IMR-90 (cell line): Measurements from ENCODE around the gene TGM6. TPM values are rescaled to one million over a fixed set of nuclear protein-coding genes. Genes with fewer than 3 reads are reported as not detected.
A peak's percentile ranks its signal among the peaks of the same experiment; 100 is the strongest.

Experiments
- ATAC-seq: fragments of 200-7000 bp; cut with Tn5 transposase; 2 replicates; pipeline ENCODE4 v1.9.1; 2020; ENCODE audit warnings: low read depth, mild to moderate bottlenecking, moderate library complexity
- BruUV-seq: library from RNA; stranded (reverse); fragments of 400-500 nt; replicated peaks from 2 replicates; lab custom pipeline; 2021; lab: Mats Ljungman, UMichigan
- CTCF ChIA-PET: fragments of 300-600 bp; formaldehyde crosslinking; extraction: SDS; loops from one replicate; lab custom pipeline; 2021; ENCODE audit warnings: antibody characterized with exemption; lab: Yijun Ruan, JAX
- POLR2A ChIA-PET: fragments of 300-600 bp; sonication (Branson Sonifier 250); formaldehyde crosslinking; loops from one replicate; lab custom pipeline; 2022; ENCODE audit warnings: antibody characterized with exemption; ENCODE audit not compliant: unreplicated experiment; lab: Charles Lee
- DNase-seq: peaks from one replicate; pipeline ENCODE4 v3.0.0; 2013
- H2AFZ ChIP-seq: replicated peaks from 2 replicates; pipeline ENCODE3; 2013; ENCODE audit warnings: low read length, mild to moderate bottlenecking; ENCODE audit not compliant: poor library complexity
- H2AK5ac ChIP-seq: 2 replicates; pipeline ENCODE4 v1.6.1; 2013; ENCODE audit warnings: low read depth, low read length, inconsistent platforms
- H2AK9ac ChIP-seq: replicated peaks from 2 replicates; pipeline ENCODE3; 2013; ENCODE audit warnings: mild to moderate bottlenecking, low read depth, low read length, moderate library complexity; ENCODE audit not compliant: poor library complexity
- H2BK120ac ChIP-seq: 2 replicates; pipeline ENCODE4 v1.6.1; 2013; ENCODE audit warnings: low read depth, low read length, inconsistent platforms
- H2BK15ac ChIP-seq: 3 replicates; pipeline ENCODE4 v1.6.1; 2013; ENCODE audit warnings: low read depth, low read length, inconsistent platforms
- H2BK20ac ChIP-seq: 2 replicates; pipeline ENCODE4 v1.6.1; 2013; ENCODE audit warnings: low read depth, mild to moderate bottlenecking, inconsistent platforms, low read length, moderate library complexity
- H2BK5ac ChIP-seq: 2 replicates; pipeline ENCODE4 v1.6.1; 2013; ENCODE audit warnings: mild to moderate bottlenecking, low read depth, low read length, inconsistent platforms; ENCODE audit not compliant: poor library complexity, severe bottlenecking
- H3K14ac ChIP-seq: replicated peaks from 2 replicates; pipeline ENCODE4 v1.6.1; 2013; ENCODE audit warnings: low read depth, low read length, inconsistent platforms
- H3K18ac ChIP-seq: 2 replicates; pipeline ENCODE4 v1.6.1; 2013; ENCODE audit warnings: low read depth, low read length, control low read depth
- H3K23ac ChIP-seq: 2 replicates; pipeline ENCODE4 v1.6.1; 2013; ENCODE audit warnings: low read depth, low read length, inconsistent platforms
- H3K27ac ChIP-seq: 2 replicates; pipeline ENCODE4 v1.5.1; 2013; ENCODE audit warnings: mild to moderate bottlenecking, control low read depth, low read length; ENCODE audit not compliant: insufficient read depth
- H3K27me3 ChIP-seq: 2 replicates; pipeline ENCODE4 v1.6.1; 2013; ENCODE audit warnings: low read length; ENCODE audit not compliant: control insufficient read depth, insufficient read depth
- H3K36me3 ChIP-seq: 2 replicates; pipeline ENCODE4 v1.6.1; 2013; ENCODE audit warnings: low read length, mixed read lengths; ENCODE audit not compliant: control insufficient read depth, insufficient read depth
- H3K4ac ChIP-seq: 2 replicates; pipeline ENCODE4 v1.6.1; 2013; ENCODE audit warnings: low read depth, low read length, inconsistent platforms
- H3K4me1 ChIP-seq: 2 replicates; pipeline ENCODE4 v1.6.1; 2013; ENCODE audit warnings: low read length, mixed read lengths; ENCODE audit not compliant: control insufficient read depth, insufficient read depth
- H3K4me2 ChIP-seq: 2 replicates; pipeline ENCODE4 v1.6.1; 2013; ENCODE audit warnings: low read depth, mild to moderate bottlenecking, control low read depth, low read length, moderate library complexity
- H3K4me3 ChIP-seq: 2 replicates; pipeline ENCODE4 v1.5.1; 2013; ENCODE audit warnings: low read depth, mild to moderate bottlenecking, control low read depth, low read length, moderate library complexity; ENCODE audit not compliant: insufficient read depth
- H3K56ac ChIP-seq: 2 replicates; pipeline ENCODE4 v1.6.1; 2013; ENCODE audit warnings: low read length, inconsistent platforms; ENCODE audit not compliant: insufficient read depth; ENCODE audit errors: extremely low read depth
- H3K79me1 ChIP-seq, 2 experiments: 2 replicates each; pipeline ENCODE4 v1.6.1; 2013; ENCODE audit warnings: low read length in 2 of 2, inconsistent platforms in 1 of 2, low read depth in 1 of 2
- H3K9ac ChIP-seq: 2 replicates; pipeline ENCODE4 v1.6.1; 2013; ENCODE audit warnings: low read depth, low read length, control low read depth
- H3K9me1 ChIP-seq: 2 replicates; pipeline ENCODE4 v1.6.1; 2013; ENCODE audit warnings: low read length, inconsistent platforms; ENCODE audit not compliant: insufficient read depth
- H3K9me3 ChIP-seq: 2 replicates; pipeline ENCODE4 v1.6.1; 2013; ENCODE audit warnings: low read length; ENCODE audit not compliant: control insufficient read depth, insufficient read depth
- H4K20me1 ChIP-seq: 2 replicates; pipeline ENCODE4 v1.6.1; 2013; ENCODE audit warnings: low read length, inconsistent platforms; ENCODE audit not compliant: insufficient read depth
- H4K5ac ChIP-seq: 2 replicates; pipeline ENCODE4 v1.6.1; 2013; ENCODE audit warnings: mild to moderate bottlenecking, low read depth, low read length, control low read depth
- H4K8ac ChIP-seq, 2 experiments: 2 replicates each; pipeline ENCODE4 v1.6.1; 2013; ENCODE audit warnings: low read depth in 2 of 2, low read length in 2 of 2, control low read depth in 1 of 2, inconsistent platforms in 1 of 2
- H4K91ac ChIP-seq: 2 replicates; pipeline ENCODE4 v1.6.1; 2013; ENCODE audit warnings: low read depth, low read length, inconsistent platforms; ENCODE audit not compliant: insufficient read depth
- CHD1 ChIP-seq: IDR thresholded peaks from 2 replicates; pipeline ENCODE4 v1.6.1; 2012; ENCODE audit warnings: low read depth, low read length, improper control_type of control experiment
- FOS ChIP-seq: fragments of 150-350 bp; IDR thresholded peaks from 2 replicates; pipeline ENCODE4 v1.6.1; 2016; ENCODE audit warnings: low read depth, low read length
- MAFK ChIP-seq: IDR thresholded peaks from 2 replicates; pipeline ENCODE4 v1.6.1; 2012; ENCODE audit warnings: low read depth, low read length, improper control_type of control experiment
- MXI1 ChIP-seq: IDR thresholded peaks from 2 replicates; pipeline ENCODE4 v1.6.1; 2012; ENCODE audit warnings: low read depth, mild to moderate bottlenecking, low read length, moderate library complexity, borderline replicate concordance
- RAD21 ChIP-seq: IDR thresholded peaks from 2 replicates; pipeline ENCODE4 v1.6.1; 2012; ENCODE audit warnings: low read length, improper control_type of control experiment
- RCOR1 ChIP-seq: IDR thresholded peaks from 2 replicates; pipeline ENCODE4 v1.6.1; 2012; ENCODE audit warnings: mild to moderate bottlenecking, low read length, improper control_type of control experiment; ENCODE audit not compliant: insufficient replicate concordance
- RFX5 ChIP-seq: IDR thresholded peaks from 2 replicates; pipeline ENCODE4 v1.8.0; 2012; ENCODE audit warnings: low read depth, mild to moderate bottlenecking, low read length, moderate library complexity
- WGBS, 2 experiments: methylation state at CpG; one replicate each; pipeline versions ENCODE4 v1.1.5 to v1.1.7; 2013; ENCODE audit warnings: missing lambda C conversion rate in 2 of 2; ENCODE audit not compliant: insufficient read length in 1 of 2; ENCODE audit errors: extremely low coverage in 2 of 2; 5-methylcytosine and 5-hydroxymethylcytosine counted together
- dilution Hi-C: fragments of 300-500 bp; cut with HindIII; formaldehyde crosslinking; loops from one replicate; pipeline ENCODE4 v1.14.3; 2018; ENCODE audit warnings: low sequenced_read_pairs; ENCODE audit not compliant: unreplicated experiment
- in situ Hi-C: fragments of 300-500 bp; cut with MboI; formaldehyde crosslinking; loops from 3 replicates; pipeline ENCODE4 v1.14.3; 2019; ENCODE audit warnings: low sequenced_read_pairs, inconsistent platforms, mixed read lengths
- intact Hi-C: fragments of 100-400 bp; cut with micrococcal nuclease; formaldehyde crosslinking; loops from 2 replicates; pipeline ENCODE4 v1.10.0; 2022
- polyA plus RNA-seq, 3 experiments: library from polyadenylated mRNA; depleted of rRNA; stranded (reverse); fragments of >200 nt; gene quantifications; 2 replicates each; pipeline ENCODE4 v1.2.3, GENCODE V29; 2012; ENCODE audit warnings: low replicate concordance in 1 of 3
- total RNA-seq: library from RNA; depleted of rRNA; stranded (reverse); fragments of >200 nt; gene quantifications from 2 replicates; pipeline ENCODE4 v1.2.3, GENCODE V29; 2012
- TF ChIP-seq, protein P1 (sequence below): fragments of 150-350 bp; IDR thresholded peaks from 2 replicates; pipeline ENCODE4 v1.6.1; 2017; ENCODE audit warnings: mild to moderate bottlenecking, antibody characterized with exemption, low read length, low read depth
- TF ChIP-seq, protein P2 (sequence below): fragments of 150-350 bp; IDR thresholded peaks from 2 replicates; pipeline ENCODE4 v1.6.1; 2016; ENCODE audit warnings: low read depth, mild to moderate bottlenecking, low read length, moderate library complexity, borderline replicate concordance

Gene TGM6
- total and polyA plus RNA-seq, 2 of the 4 experiments (the other 2 are of a cell fraction): not detected

DNA sequence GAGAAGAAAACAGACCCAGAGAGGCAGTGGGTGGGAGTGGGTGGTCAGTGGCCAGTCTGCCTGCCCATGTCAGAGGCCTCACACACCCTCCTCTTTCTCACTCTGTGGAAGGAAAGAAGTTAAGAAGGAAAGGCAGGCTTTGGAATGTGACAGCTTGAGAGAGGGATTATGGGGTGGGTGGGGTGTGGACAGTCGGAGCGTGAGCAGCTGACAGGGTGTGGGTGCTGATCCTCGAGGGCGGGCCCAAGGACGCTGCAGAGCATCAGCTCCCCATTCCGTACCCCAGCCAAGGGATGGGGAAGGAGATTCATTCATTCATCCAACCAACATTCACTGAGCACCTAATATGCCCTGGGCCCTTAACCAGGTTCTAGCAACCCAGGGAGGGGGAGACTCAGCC lies 4.8 kb downstream of the TGM6 start:
- ATAC-seq (no peak), DNase-seq (no peak)
- Histone ChIP-seq H2BK5ac (no peak overlapping the region), H3K9me1 (no peaks in the 10 kb centered on the region), H3K36me3 (no peaks in the 10 kb centered on the region), H3K9ac (no peak overlapping the region), H3K4ac (no peak overlapping the region), H4K91ac (no peak overlapping the region), H3K56ac (no peak overlapping the region), H3K4me3 (no peak overlapping the region), H2AK9ac (no peak overlapping the region), H3K27ac (no peak overlapping the region), H4K8ac (no peak overlapping the region), H3K18ac (no peak overlapping the region), H3K9me3 (peaks cover 2% of the 10 kb centered on the region), H3K27me3 (no peaks in the 10 kb centered on the region), H3K79me1 (no peaks in the 10 kb centered on the region), H2BK120ac (no peak overlapping the region), H3K14ac (no peak overlapping the region), H2AFZ (peak overlapping the region; percentile 21), H3K4me1 (no peaks in the 10 kb centered on the region), H2BK20ac (no peak overlapping the region), H2BK15ac (no peak overlapping the region), H4K5ac (no peak overlapping the region), H4K20me1 (no peaks in the 10 kb centered on the region), H2AK5ac (no peak overlapping the region), H3K4me2 (no peak overlapping the region), H3K23ac (no peak overlapping the region)
- TF ChIP-seq, protein P1, sequence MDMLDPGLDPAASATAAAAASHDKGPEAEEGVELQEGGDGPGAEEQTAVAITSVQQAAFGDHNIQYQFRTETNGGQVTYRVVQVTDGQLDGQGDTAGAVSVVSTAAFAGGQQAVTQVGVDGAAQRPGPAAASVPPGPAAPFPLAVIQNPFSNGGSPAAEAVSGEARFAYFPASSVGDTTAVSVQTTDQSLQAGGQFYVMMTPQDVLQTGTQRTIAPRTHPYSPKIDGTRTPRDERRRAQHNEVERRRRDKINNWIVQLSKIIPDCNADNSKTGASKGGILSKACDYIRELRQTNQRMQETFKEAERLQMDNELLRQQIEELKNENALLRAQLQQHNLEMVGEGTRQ: no peak
- TF ChIP-seq RAD21: no peak
- TF ChIP-seq RFX5: no peak
- TF ChIP-seq CHD1: no peak
- no peak for TF ChIP-seq FOS
- TF ChIP-seq MXI1: no peak
- TF ChIP-seq, protein P2, sequence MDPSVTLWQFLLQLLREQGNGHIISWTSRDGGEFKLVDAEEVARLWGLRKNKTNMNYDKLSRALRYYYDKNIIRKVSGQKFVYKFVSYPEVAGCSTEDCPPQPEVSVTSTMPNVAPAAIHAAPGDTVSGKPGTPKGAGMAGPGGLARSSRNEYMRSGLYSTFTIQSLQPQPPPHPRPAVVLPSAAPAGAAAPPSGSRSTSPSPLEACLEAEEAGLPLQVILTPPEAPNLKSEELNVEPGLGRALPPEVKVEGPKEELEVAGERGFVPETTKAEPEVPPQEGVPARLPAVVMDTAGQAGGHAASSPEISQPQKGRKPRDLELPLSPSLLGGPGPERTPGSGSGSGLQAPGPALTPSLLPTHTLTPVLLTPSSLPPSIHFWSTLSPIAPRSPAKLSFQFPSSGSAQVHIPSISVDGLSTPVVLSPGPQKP: no peak
- TF ChIP-seq MAFK: no peak
- no peak for TF ChIP-seq RCOR1
- no TSS peak for BruUV-seq
- dilution Hi-C loops: no loop called here
- intact Hi-C loops: no loop called here
- CTCF ChIA-PET: no interaction called here
- no CpG with 5 or more reads among the region's 6 CpGs for WGBS, 2 experiments
- POLR2A ChIA-PET: no interaction called here
- in situ Hi-C loops: no loop called here
